Activated CD4-positive, alpha-beta T cell treated with anti-CD3 and anti-CD28 coated beads, Interleukin-2, amount 10 ng/mL, durations not matched to agents 7 days and 5 days (primary cell): ENCODE results near the gene SLC18A3. TPM values are rescaled to one million over a fixed set of nuclear protein-coding genes. Genes with fewer than 3 reads are reported as not detected.

Experiments
- CTCF ChIA-PET: fragments of 350-600 bp; sonication (Branson Sonifier 250); formaldehyde crosslinking; loops from one replicate; lab custom pipeline; 2021; ENCODE audit warnings: antibody characterized with exemption; lab: Charles Lee
- POLR2A ChIA-PET: fragments of 350-600 bp; sonication (Branson Sonifier 250); formaldehyde crosslinking; loops from one replicate; lab custom pipeline; 2021; ENCODE audit warnings: antibody characterized with exemption; lab: Charles Lee
- DNase-seq: peaks from one replicate; pipeline ENCODE4 v3.0.0-alpha.2; 2020
- H3K27ac Mint-ChIP-seq: one replicate; pipeline ENCODE4 v1.8.0; 2021; ENCODE audit warnings: mild to moderate bottlenecking, moderate library complexity, mixed read lengths
- H3K27me3 Mint-ChIP-seq: one replicate; pipeline ENCODE4 v1.8.0; 2021; ENCODE audit warnings: mixed read lengths
- H3K36me3 Mint-ChIP-seq: one replicate; pipeline ENCODE4 v1.8.0; 2021; ENCODE audit warnings: low read depth, mixed read lengths
- H3K4me1 Mint-ChIP-seq: one replicate; pipeline ENCODE4 v1.8.0; 2021; ENCODE audit warnings: mixed read lengths
- H3K4me3 Mint-ChIP-seq: one replicate; pipeline ENCODE4 v1.8.0; 2021; ENCODE audit warnings: mild to moderate bottlenecking, moderate library complexity, mixed read lengths
- H3K9me3 Mint-ChIP-seq: one replicate; pipeline ENCODE4 v1.8.0; 2021; ENCODE audit warnings: mixed read lengths
- total RNA-seq, 2 experiments: library from RNA; stranded (reverse); gene quantifications; one replicate each; pipeline ENCODE4 v1.2.3, GENCODE V29; 2021

SLC18A3 gene
- total RNA-seq, 2 experiments from 2014 or later: not detected

- Mint-ChIP-seq H3K4me3 (no peak overlapping the region), H3K4me1 (no peaks in the 10 kb centered on the region), H3K9me3 (no peaks in the 10 kb centered on the region), H3K27me3 (peaks cover 3% of the 10 kb centered on the region), H3K27ac (no peak overlapping the region), H3K36me3 (no peaks in the 10 kb centered on the region)
- CTCF ChIA-PET: no interaction called here
- POLR2A ChIA-PET: no interaction called here
- no peak for DNase-seq
Observed at GRCh38 chr10:49629431-49629881, 19.3 kb downstream of the SLC18A3 start.

GRCh38 chr10:49631975-49632374 is 21.9 kb downstream of the SLC18A3 start:
- Mint-ChIP-seq H3K9me3 (no peaks in the 10 kb centered on the region), H3K27ac (no peak overlapping the region), H3K4me1 (no peaks in the 10 kb centered on the region), H3K4me3 (no peak overlapping the region), H3K27me3 (peaks cover 17% of the 10 kb centered on the region), H3K36me3 (no peaks in the 10 kb centered on the region)
- no peak for DNase-seq
- ChIA-PET POLR2A (no interaction called here), CTCF (no interaction called here)

- POLR2A ChIA-PET: no interaction called here
- Mint-ChIP-seq H3K27me3 (peaks cover 23% of the 10 kb centered on the region), H3K36me3 (no peaks in the 10 kb centered on the region), H3K27ac (no peak overlapping the region), H3K9me3 (no peaks in the 10 kb centered on the region), H3K4me3 (no peak overlapping the region), H3K4me1 (no peaks in the 10 kb centered on the region)
- CTCF ChIA-PET: no interaction called here
- DNase-seq: no peak
Observed at GRCh38 chr10:49632406-49633317, 22.6 kb downstream of the SLC18A3 start.

- POLR2A ChIA-PET: no interaction called here
- CTCF ChIA-PET: no interaction called here
- H3K27ac Mint-ChIP-seq: no peak overlapping the region
- DNase-seq: no peak
- no peaks in the 10 kb centered on the region for H3K36me3 Mint-ChIP-seq
- H3K4me3 Mint-ChIP-seq: no peak overlapping the region
- H3K4me1 Mint-ChIP-seq: no peaks in the 10 kb centered on the region
- H3K27me3 Mint-ChIP-seq: peaks cover 29% of the 10 kb centered on the region
- no peaks in the 10 kb centered on the region for H3K9me3 Mint-ChIP-seq
Observed at GRCh38 chr10:49633327-49634068, 23.4 kb downstream of the SLC18A3 start.

- Mint-ChIP-seq H3K9me3 (no peaks in the 10 kb centered on the region), H3K36me3 (no peaks in the 10 kb centered on the region), H3K27ac (no peak overlapping the region), H3K4me1 (no peaks in the 10 kb centered on the region), H3K27me3 (peaks cover 30% of the 10 kb centered on the region), H3K4me3 (no peak overlapping the region)
- ChIA-PET POLR2A (no interaction called here), CTCF (interaction anchor here (0.7 kb wide), 1 partner anchor 10 kb away, joined by 3 read pairs; no protein-coding TSS in a partner anchor)
- DNase-seq: no peak
Observed at GRCh38 chr10:49634069-49634660, 24.1 kb downstream of the SLC18A3 start.

GRCh38 chr10:49642311-49642710 is 32.2 kb downstream of the SLC18A3 start:
- ChIA-PET CTCF (no interaction called here), POLR2A (no interaction called here)
- Mint-ChIP-seq H3K9me3 (no peaks in the 10 kb centered on the region), H3K27ac (no peak overlapping the region), H3K27me3 (peaks cover 20% of the 10 kb centered on the region), H3K4me1 (no peaks in the 10 kb centered on the region), H3K4me3 (no peak overlapping the region), H3K36me3 (no peaks in the 10 kb centered on the region)
- no peak for DNase-seq

GRCh38 chr10:49643241-49644034 is 33.3 kb downstream of the SLC18A3 start:
- H3K27ac Mint-ChIP-seq: no peak overlapping the region
- CTCF ChIA-PET: no interaction called here

GRCh38 chr10:49644035-49644646 is 34.0 kb downstream of the SLC18A3 start:
- H3K9me3 Mint-ChIP-seq: no peaks in the 10 kb centered on the region
- no peak for DNase-seq
- H3K4me3 Mint-ChIP-seq: no peak overlapping the region
- CTCF ChIA-PET: interaction anchor here (1.0 kb wide), 1 partner anchor 10 kb away, joined by 3 read pairs; no protein-coding TSS in a partner anchor
- H3K27me3 Mint-ChIP-seq: peaks cover 11% of the 10 kb centered on the region
- no peaks in the 10 kb centered on the region for H3K36me3 Mint-ChIP-seq
- POLR2A ChIA-PET: no interaction called here
- H3K4me1 Mint-ChIP-seq: peaks cover 6% of the 10 kb centered on the region
- H3K27ac Mint-ChIP-seq: no peak overlapping the region

More at GRCh38 chr10:49643241-49644034, 33.3 kb downstream of the SLC18A3 start:
- Mint-ChIP-seq H3K4me1 (peaks cover under 1% of the 10 kb centered on the region), H3K27me3 (peaks cover 12% of the 10 kb centered on the region), H3K36me3 (no peaks in the 10 kb centered on the region), H3K9me3 (no peaks in the 10 kb centered on the region), H3K4me3 (no peak overlapping the region)
- no peak for DNase-seq
- POLR2A ChIA-PET: no interaction called here

GRCh38 chr10:49645417-49645816 is 35.3 kb downstream of the SLC18A3 start:
- DNase-seq: no peak
- ChIA-PET CTCF (no interaction called here), POLR2A (no interaction called here)
- peaks cover 3% of the 10 kb centered on the region for H3K27me3 Mint-ChIP-seq
- H3K4me3 Mint-ChIP-seq: no peak overlapping the region
- peaks cover 18% of the 10 kb centered on the region for H3K4me1 Mint-ChIP-seq
- H3K9me3 Mint-ChIP-seq: no peaks in the 10 kb centered on the region
- H3K36me3 Mint-ChIP-seq: no peaks in the 10 kb centered on the region
- H3K27ac Mint-ChIP-seq: no peak overlapping the region

GRCh38 chr10:49645871-49646870 is 36.1 kb downstream of the SLC18A3 start:
- DNase-seq: no peak
- ChIA-PET CTCF (no interaction called here), POLR2A (no interaction called here)
- H3K36me3 Mint-ChIP-seq: no peaks in the 10 kb centered on the region
- peaks cover 3% of the 10 kb centered on the region for H3K27me3 Mint-ChIP-seq
- no peaks in the 10 kb centered on the region for H3K9me3 Mint-ChIP-seq
- no peak overlapping the region for H3K27ac Mint-ChIP-seq
- H3K4me3 Mint-ChIP-seq: no peak overlapping the region
- peaks cover 18% of the 10 kb centered on the region for H3K4me1 Mint-ChIP-seq

GRCh38 chr10:49647554-49647953 is 37.4 kb downstream of the SLC18A3 start:
- H3K27ac Mint-ChIP-seq: no peak overlapping the region
- no peak for DNase-seq
- H3K4me1 Mint-ChIP-seq: peaks cover 18% of the 10 kb centered on the region
- peaks cover 3% of the 10 kb centered on the region for H3K27me3 Mint-ChIP-seq
- no peaks in the 10 kb centered on the region for H3K9me3 Mint-ChIP-seq
- no peaks in the 10 kb centered on the region for H3K36me3 Mint-ChIP-seq
- POLR2A ChIA-PET: no interaction called here
- no peak overlapping the region for H3K4me3 Mint-ChIP-seq
- CTCF ChIA-PET: no interaction called here
